AG09309 (cell line): ENCODE data around the gene AMPD2.

Experiments
- DNase-seq: peaks from one replicate; pipeline ENCODE4 v3.0.0-alpha.2; 2010; ENCODE audit warnings: low read depth
- H3K4me3 ChIP-seq: 2 replicates; pipeline ENCODE4 v1.5.1; 2011; ENCODE audit warnings: mild to moderate bottlenecking, low read depth, low read length, moderate library complexity; ENCODE audit not compliant: control insufficient read depth
- CTCF ChIP-seq: IDR thresholded peaks from 2 replicates; pipeline ENCODE4 v1.5.1; 2011; ENCODE audit warnings: mild to moderate bottlenecking, low read depth, low read length, inconsistent platforms; ENCODE audit not compliant: insufficient read depth, control insufficient read depth; ENCODE audit errors: missing control alignments

AMPD2 gene

GRCh38 chr1:109634292-109634691, 14.7 kb downstream of the AMPD2 start:
- no peak overlapping the region for H3K4me3 ChIP-seq
- no peak for TF ChIP-seq CTCF
- DNase-seq: no peak

GRCh38 chr1:109634771-109635750, 15.4 kb downstream of the AMPD2 start:
- no peak for TF ChIP-seq CTCF
- no peak overlapping the region for H3K4me3 ChIP-seq
- no peak for DNase-seq

- no peak overlapping the region for H3K4me3 ChIP-seq
- no peak for DNase-seq
- no peak for TF ChIP-seq CTCF
These were observed 16.2 kb downstream of the AMPD2 start for GRCh38 chr1:109635862-109636200.

GRCh38 chr1:109636201-109636952, 16.7 kb downstream of the AMPD2 start:
- H3K4me3 ChIP-seq: no peak overlapping the region
- no peak for DNase-seq
- TF ChIP-seq CTCF: no peak

- H3K4me3 ChIP-seq: no peak overlapping the region
- DNase-seq: no peak
- TF ChIP-seq CTCF: no peak
These were observed 17.8 kb downstream of the AMPD2 start for GRCh38 chr1:109637446-109637845.

GRCh38 chr1:109639063-109639840, 19.6 kb downstream of the AMPD2 start:
- H3K4me3 ChIP-seq: no peak overlapping the region
- no peak for DNase-seq
- TF ChIP-seq CTCF: no peak
